ENCODE measurements around the gene P4HA3. TPM values are rescaled to one million over a fixed set of nuclear protein-coding genes. Genes with fewer than 3 reads are reported as not detected.

P4HA3 gene
- polyA plus RNA-seq, 3 donors, result 0.07 TPM; not detected in 2

DNA sequence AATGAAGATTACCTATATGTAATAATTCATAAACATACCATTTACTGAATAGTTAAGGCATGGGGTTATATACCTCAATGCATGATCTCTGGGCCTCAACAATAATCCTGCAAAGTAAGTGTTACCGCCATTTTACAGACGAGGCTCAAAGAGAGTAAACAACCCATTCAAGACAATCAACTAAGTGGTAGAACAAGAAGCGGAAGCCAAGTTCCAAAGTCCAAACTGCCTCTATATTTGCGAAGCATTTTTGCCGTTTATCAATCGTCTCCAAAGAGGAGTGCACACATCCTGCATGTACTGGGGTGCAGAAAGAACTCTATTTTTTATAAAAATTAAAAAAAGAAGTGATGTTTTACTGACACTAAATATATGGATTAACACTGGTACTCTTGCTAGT, 27.5 kb upstream of the P4HA3 start:
- H4K20me1 ChIP-seq (ENCODE audit: insufficient read depth, low read length), result no peaks in the 10 kb centered on the region
- Mint-ChIP-seq H3K9me3 (no peaks in the 10 kb centered on the region), H3K36me3 (peaks cover 20 to 29% of the 10 kb centered on the region in 2 donors), H3K4me3 (no peak overlapping the region), H3K4me1 (no peaks in the 10 kb centered on the region), H3K27ac (no peak overlapping the region), H3K27me3 (ENCODE audit: low read depth in 3 of 3) (no peaks in the 10 kb centered on the region)
- H3K27ac ChIP-seq (ENCODE audit: low read depth in 1 of 2, low read length in 2 of 2), result no peak overlapping the region
- no peak overlapping the region for H3K9ac ChIP-seq (ENCODE audit: insufficient read depth, low read length, poor library complexity, severe bottlenecking)
- peaks cover 0 to 5% of the 10 kb centered on the region in 2 donors for H3K36me3 ChIP-seq (replicated peaks in 1 of 2; ENCODE audit: control insufficient read depth in 1 of 2, insufficient read depth in 2 of 2, low read length in 2 of 2)
- TF ChIP-seq, protein P1, sequence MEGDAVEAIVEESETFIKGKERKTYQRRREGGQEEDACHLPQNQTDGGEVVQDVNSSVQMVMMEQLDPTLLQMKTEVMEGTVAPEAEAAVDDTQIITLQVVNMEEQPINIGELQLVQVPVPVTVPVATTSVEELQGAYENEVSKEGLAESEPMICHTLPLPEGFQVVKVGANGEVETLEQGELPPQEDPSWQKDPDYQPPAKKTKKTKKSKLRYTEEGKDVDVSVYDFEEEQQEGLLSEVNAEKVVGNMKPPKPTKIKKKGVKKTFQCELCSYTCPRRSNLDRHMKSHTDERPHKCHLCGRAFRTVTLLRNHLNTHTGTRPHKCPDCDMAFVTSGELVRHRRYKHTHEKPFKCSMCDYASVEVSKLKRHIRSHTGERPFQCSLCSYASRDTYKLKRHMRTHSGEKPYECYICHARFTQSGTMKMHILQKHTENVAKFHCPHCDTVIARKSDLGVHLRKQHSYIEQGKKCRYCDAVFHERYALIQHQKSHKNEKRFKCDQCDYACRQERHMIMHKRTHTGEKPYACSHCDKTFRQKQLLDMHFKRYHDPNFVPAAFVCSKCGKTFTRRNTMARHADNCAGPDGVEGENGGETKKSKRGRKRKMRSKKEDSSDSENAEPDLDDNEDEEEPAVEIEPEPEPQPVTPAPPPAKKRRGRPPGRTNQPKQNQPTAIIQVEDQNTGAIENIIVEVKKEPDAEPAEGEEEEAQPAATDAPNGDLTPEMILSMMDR (IDR thresholded peaks at IDR 0.05), result no peak
- no peak overlapping the region for H3K4me3 ChIP-seq (replicated peaks in 1 of 3; ENCODE audit: low read depth in 2 of 3, low read length in 3 of 3)
- H3K79me2 ChIP-seq (ENCODE audit: insufficient read depth, low read length), result no peaks in the 10 kb centered on the region
- intact Hi-C loops (cut with micrococcal nuclease), result no loop called here
- WGBS (ENCODE audit: insufficient coverage), result 100% methylated on average over 3 of the region's 6 CpGs
- H3K4me1 ChIP-seq (ENCODE audit: control insufficient read depth in 1 of 2, insufficient read depth in 2 of 2, low read length in 2 of 2), result no peaks in the 10 kb centered on the region
- no peaks in the 10 kb centered on the region for H3K27me3 ChIP-seq (ENCODE audit: control insufficient read depth in 2 of 2, insufficient read depth in 2 of 2, low read length in 2 of 2)
- no peak overlapping the region for H2AFZ ChIP-seq (ENCODE audit: insufficient read depth, low read depth, low read length, poor library complexity, severe bottlenecking)
- no peak for DNase-seq
- H3K4me2 ChIP-seq (replicated peaks; ENCODE audit: extremely low read depth, low read length, poor library complexity, severe bottlenecking), result no peak overlapping the region
- H3K9me3 ChIP-seq (replicated peaks in 1 of 2; ENCODE audit: control insufficient read depth in 1 of 2, insufficient read depth in 1 of 2, low read length in 2 of 2), result no peaks in the 10 kb centered on the region

DNA sequence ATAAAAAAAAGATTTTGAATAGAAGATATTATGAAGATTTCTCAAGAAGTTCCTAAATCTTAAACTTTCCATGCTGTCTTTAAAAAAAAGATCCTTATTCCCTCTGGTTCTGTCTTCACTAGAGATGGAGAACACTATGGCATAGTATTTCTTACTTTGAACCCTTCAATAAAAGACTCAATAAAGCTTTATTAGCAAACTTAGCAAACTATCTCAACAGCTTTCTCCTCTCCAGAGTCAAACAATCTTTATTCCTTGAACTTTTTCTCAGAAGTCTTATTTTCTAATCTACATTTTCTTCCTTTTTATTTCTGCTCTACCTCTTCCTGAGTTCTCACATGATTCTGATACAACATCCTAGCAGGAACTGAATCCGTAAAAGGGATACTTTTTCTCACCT, 21.8 kb upstream of the P4HA3 start:
- Histone ChIP-seq H4K20me1 (ENCODE audit: insufficient read depth, low read length) (no peaks in the 10 kb centered on the region), H3K27ac (ENCODE audit: low read depth in 1 of 2, low read length in 2 of 2) (no peak overlapping the region), H3K9ac (ENCODE audit: insufficient read depth, low read length, poor library complexity, severe bottlenecking) (no peak overlapping the region), H3K9me3 (replicated peaks in 1 of 2; ENCODE audit: control insufficient read depth in 1 of 2, insufficient read depth in 1 of 2, low read length in 2 of 2) (no peaks in the 10 kb centered on the region), H3K79me2 (ENCODE audit: insufficient read depth, low read length) (no peaks in the 10 kb centered on the region), H3K27me3 (ENCODE audit: control insufficient read depth in 2 of 2, insufficient read depth in 2 of 2, low read length in 2 of 2) (no peaks in the 10 kb centered on the region), H3K4me2 (replicated peaks; ENCODE audit: extremely low read depth, low read length, poor library complexity, severe bottlenecking) (no peak overlapping the region), H3K4me3 (replicated peaks in 1 of 3; ENCODE audit: low read depth in 2 of 3, low read length in 3 of 3) (no peak overlapping the region), H3K4me1 (ENCODE audit: control insufficient read depth in 1 of 2, insufficient read depth in 2 of 2, low read length in 2 of 2) (no peaks in the 10 kb centered on the region), H3K36me3 (replicated peaks in 1 of 2; ENCODE audit: control insufficient read depth in 1 of 2, insufficient read depth in 2 of 2, low read length in 2 of 2) (peaks cover 0 to 5% of the 10 kb centered on the region in 2 donors), H2AFZ (ENCODE audit: insufficient read depth, low read depth, low read length, poor library complexity, severe bottlenecking) (no peak overlapping the region)
- no peak overlapping the region for H3K27ac Mint-ChIP-seq
- peaks cover 0 to 1% (median under 1%) of the 10 kb centered on the region in 7 donors for H3K9me3 Mint-ChIP-seq
- TF ChIP-seq, protein P1 (IDR thresholded peaks at IDR 0.05), result no peak
- H3K4me1 Mint-ChIP-seq, result no peaks in the 10 kb centered on the region
- no CpG with 5 or more reads among the region's 1 CpG for WGBS (ENCODE audit: insufficient coverage)
- no peaks in the 10 kb centered on the region for H3K27me3 Mint-ChIP-seq (ENCODE audit: low read depth in 3 of 3)
- peaks cover 9 to 14% of the 10 kb centered on the region in 2 donors for H3K36me3 Mint-ChIP-seq
- DNase-seq, result no peak
- intact Hi-C loops (cut with micrococcal nuclease), result no loop called here
- H3K4me3 Mint-ChIP-seq, result no peak overlapping the region
